MM.1S (cell line): Measurements from ENCODE around the gene TTC27.
A peak's percentile ranks its signal among the peaks of the same experiment; 100 is the strongest.

Experiments
- DNase-seq: peaks from one replicate; pipeline ENCODE4 v3.0.0-alpha.2; 2015
- H2AFZ ChIP-seq: fragments of 300-600 bp; sonication (generic); 2 replicates; pipeline ENCODE4 v1.6.0; 2016; ENCODE audit warnings: antibody characterized with exemption, low read length
- H3F3A ChIP-seq: fragments of 300-600 bp; sonication (generic); 2 replicates; pipeline ENCODE4 v1.6.1; 2016; ENCODE audit warnings: mild to moderate bottlenecking, antibody characterized with exemption, low read length, moderate library complexity, mixed read lengths; ENCODE audit not compliant: insufficient read depth
- H3K27ac ChIP-seq: fragments of 300-600 bp; sonication (generic); 2 replicates; pipeline ENCODE4 v1.5.1; 2016; ENCODE audit warnings: mild to moderate bottlenecking, low read length
- H3K27me3 ChIP-seq: fragments of 300-600 bp; sonication (generic); replicated peaks from 2 replicates; pipeline ENCODE4 v1.6.0; 2016; ENCODE audit warnings: low read length; ENCODE audit not compliant: insufficient read depth
- H3K36me3 ChIP-seq: fragments of 300-600 bp; sonication (generic); replicated peaks from 2 replicates; pipeline ENCODE4 v1.6.1; 2016; ENCODE audit warnings: mild to moderate bottlenecking, low read length, mixed read lengths; ENCODE audit not compliant: insufficient read depth
- H3K4me1 ChIP-seq: fragments of 300-600 bp; sonication (generic); 2 replicates; pipeline ENCODE4 v1.6.1; 2016; ENCODE audit warnings: low read length, mixed read lengths
- H3K4me2 ChIP-seq: fragments of 300-600 bp; sonication (generic); 2 replicates; pipeline ENCODE4 v1.6.0; 2016; ENCODE audit warnings: low read depth, low read length
- H3K4me3 ChIP-seq: fragments of 300-600 bp; sonication (generic); 2 replicates; pipeline ENCODE4 v1.5.1; 2016; ENCODE audit warnings: low read length, mixed read lengths
- H3K79me2 ChIP-seq: fragments of 300-600 bp; sonication (generic); 2 replicates; pipeline ENCODE4 v1.6.1; 2016; ENCODE audit warnings: mixed run types, low read length, mixed read lengths
- H3K9ac ChIP-seq: fragments of 300-600 bp; sonication (generic); 2 replicates; pipeline ENCODE4 v1.6.1; 2016; ENCODE audit warnings: low read length, mixed read lengths
- H3K9me2 ChIP-seq: fragments of 300-600 bp; sonication (generic); replicated peaks from 2 replicates; pipeline ENCODE4 v1.6.1; 2016; ENCODE audit warnings: mild to moderate bottlenecking, low read length, mixed read lengths; ENCODE audit not compliant: insufficient read depth
- H3K9me3 ChIP-seq: fragments of 300-600 bp; sonication (generic); replicated peaks from 2 replicates; pipeline ENCODE4 v1.6.1; 2016; ENCODE audit warnings: mild to moderate bottlenecking, low read length, mixed read lengths; ENCODE audit not compliant: insufficient read depth
- H4K20me1 ChIP-seq: fragments of 300-600 bp; sonication (generic); 2 replicates; pipeline ENCODE4 v1.6.1; 2016; ENCODE audit warnings: mild to moderate bottlenecking, low read length, moderate library complexity, mixed read lengths; ENCODE audit not compliant: insufficient read depth
- EZH2 ChIP-seq: fragments of 300-600 bp; sonication (generic); optimal IDR thresholded peaks from 2 replicates; pipeline ENCODE3; 2017; ENCODE audit warnings: low read depth, mild to moderate bottlenecking, antibody characterized with exemption, low read length, mixed read lengths
- EZH2phosphoT487 ChIP-seq: fragments of 300-600 bp; sonication (generic); IDR thresholded peaks from 2 replicates; pipeline ENCODE4 v1.6.1; 2018; ENCODE audit warnings: antibody characterized with exemption, low read length
- TF ChIP-seq, protein P1 (sequence below): fragments of 300-600 bp; sonication (generic); IDR thresholded peaks from 2 replicates; pipeline ENCODE4 v1.5.1; 2016; ENCODE audit warnings: antibody characterized with exemption, low read length, mixed read lengths

The TTC27 gene

DNA sequence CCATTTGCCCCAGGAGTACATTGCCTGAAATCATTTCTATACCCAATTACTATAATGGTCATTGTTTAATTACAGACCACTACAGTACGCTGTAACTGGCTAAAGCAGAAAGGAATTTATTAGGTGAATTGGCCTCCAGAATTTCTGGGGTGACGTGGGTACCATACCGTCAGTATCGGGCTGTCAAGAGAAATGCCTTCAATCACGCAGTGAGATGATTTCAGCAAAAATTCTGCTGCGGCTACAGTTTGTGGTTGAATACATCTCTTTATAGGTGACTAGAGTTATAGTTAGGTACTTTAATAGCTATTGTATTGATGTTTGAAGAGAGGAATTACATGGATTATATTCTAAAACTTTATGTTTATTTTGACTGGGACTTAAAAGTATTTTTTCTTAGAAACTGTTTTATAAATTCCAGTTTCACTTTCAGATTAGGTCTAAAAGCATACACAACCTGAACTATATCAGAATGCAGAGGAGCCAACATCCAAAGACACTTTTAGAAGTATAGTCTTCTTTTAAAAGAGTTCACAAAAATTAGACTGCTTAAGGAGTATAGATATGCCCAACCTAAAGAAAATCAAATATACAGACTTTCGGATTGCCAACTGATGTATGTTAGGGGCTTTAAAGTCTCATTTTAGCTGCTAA is 128.4 kb downstream of the TTC27 start:
- peak; percentile 40 for DNase-seq
- peak overlapping the region; percentile 31 for H2AFZ ChIP-seq
- peak overlapping the region; percentile 10; the same call in 1 of the 2 replicates for H3K9ac ChIP-seq
- H3K36me3 ChIP-seq = no peaks in the 10 kb centered on the region
- H3K27me3 ChIP-seq = no peaks in the 10 kb centered on the region
- H4K20me1 ChIP-seq = no peaks in the 10 kb centered on the region
- H3K4me2 ChIP-seq = peak overlapping the region; percentile 72
- H3K9me2 ChIP-seq = no peaks in the 10 kb centered on the region
- H3K9me3 ChIP-seq = no peaks in the 10 kb centered on the region
- H3K4me1 ChIP-seq = peaks cover 9% of the 10 kb centered on the region
- H3K79me2 ChIP-seq = no peaks in the 10 kb centered on the region
- TF ChIP-seq, protein P1, sequence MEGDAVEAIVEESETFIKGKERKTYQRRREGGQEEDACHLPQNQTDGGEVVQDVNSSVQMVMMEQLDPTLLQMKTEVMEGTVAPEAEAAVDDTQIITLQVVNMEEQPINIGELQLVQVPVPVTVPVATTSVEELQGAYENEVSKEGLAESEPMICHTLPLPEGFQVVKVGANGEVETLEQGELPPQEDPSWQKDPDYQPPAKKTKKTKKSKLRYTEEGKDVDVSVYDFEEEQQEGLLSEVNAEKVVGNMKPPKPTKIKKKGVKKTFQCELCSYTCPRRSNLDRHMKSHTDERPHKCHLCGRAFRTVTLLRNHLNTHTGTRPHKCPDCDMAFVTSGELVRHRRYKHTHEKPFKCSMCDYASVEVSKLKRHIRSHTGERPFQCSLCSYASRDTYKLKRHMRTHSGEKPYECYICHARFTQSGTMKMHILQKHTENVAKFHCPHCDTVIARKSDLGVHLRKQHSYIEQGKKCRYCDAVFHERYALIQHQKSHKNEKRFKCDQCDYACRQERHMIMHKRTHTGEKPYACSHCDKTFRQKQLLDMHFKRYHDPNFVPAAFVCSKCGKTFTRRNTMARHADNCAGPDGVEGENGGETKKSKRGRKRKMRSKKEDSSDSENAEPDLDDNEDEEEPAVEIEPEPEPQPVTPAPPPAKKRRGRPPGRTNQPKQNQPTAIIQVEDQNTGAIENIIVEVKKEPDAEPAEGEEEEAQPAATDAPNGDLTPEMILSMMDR = no peak
- TF ChIP-seq EZH2phosphoT487 (no peak), EZH2 (no peak)
- H3F3A ChIP-seq = no peaks in the 10 kb centered on the region; the same call in 1 of the 2 replicates
- H3K27ac ChIP-seq = peak overlapping the region; percentile 3; the same call in 1 of the 2 replicates
- H3K4me3 ChIP-seq = peak overlapping the region; percentile 40

- no peak overlapping the region for H3K4me3 ChIP-seq
- peaks cover 9% of the 10 kb centered on the region for H3K4me1 ChIP-seq
- no peak for DNase-seq
- no peak overlapping the region for H3K27ac ChIP-seq
- no peaks in the 10 kb centered on the region for H3K79me2 ChIP-seq
- no peaks in the 10 kb centered on the region for H3K36me3 ChIP-seq
- H3K4me2 ChIP-seq = no peak overlapping the region
- no peaks in the 10 kb centered on the region for H3K9me2 ChIP-seq
- no peaks in the 10 kb centered on the region; the same call in 1 of the 2 replicates for H3F3A ChIP-seq
- no peak overlapping the region for H3K9ac ChIP-seq
- H4K20me1 ChIP-seq = no peaks in the 10 kb centered on the region
- H3K9me3 ChIP-seq = no peaks in the 10 kb centered on the region
- no peak for TF ChIP-seq EZH2phosphoT487
- TF ChIP-seq, protein P1 = no peak
- no peak for TF ChIP-seq EZH2
- no peaks in the 10 kb centered on the region for H3K27me3 ChIP-seq
- H2AFZ ChIP-seq = no peak overlapping the region
Observed at GRCh38 chr2:32758232-32758631, 130.4 kb downstream of the TTC27 start.

GRCh38 chr2:32760628-32761027 is 132.8 kb downstream of the TTC27 start:
- Histone ChIP-seq H3K36me3 (no peaks in the 10 kb centered on the region), H3F3A (no peaks in the 10 kb centered on the region; the same call in 1 of the 2 replicates), H4K20me1 (no peaks in the 10 kb centered on the region), H3K9me3 (no peaks in the 10 kb centered on the region), H3K27me3 (no peaks in the 10 kb centered on the region), H3K9me2 (no peaks in the 10 kb centered on the region), H3K4me3 (no peak overlapping the region), H3K9ac (no peak overlapping the region), H3K4me1 (peaks cover 9% of the 10 kb centered on the region), H2AFZ (no peak overlapping the region), H3K4me2 (no peak overlapping the region), H3K27ac (no peak overlapping the region), H3K79me2 (no peaks in the 10 kb centered on the region)
- TF ChIP-seq EZH2 (no peak), EZH2phosphoT487 (no peak)
- TF ChIP-seq, protein P1 = no peak
- no peak for DNase-seq
